ENCODE measurements around the gene FAAP20. TPM values are rescaled to one million over a fixed set of nuclear protein-coding genes. Genes with fewer than 3 reads are reported as not detected.

Gene FAAP20
- polyA plus RNA-seq, 1 donor from 2014 or later: 45.3 TPM

Other genes with a start within 250 kb of the FAAP20 start
- 0.22 TPM in 1 of 2 replicates, not detected in the other for gene CFAP74, start 191.0 kb downstream of the FAAP20 start, polyA plus RNA-seq
- gene GABRD, start 175.4 kb downstream of the FAAP20 start, polyA plus RNA-seq: 0.70 and 0.85 TPM in 2 replicates
- 54.9 and 69.9 TPM in 2 replicates for gene PRKCZ, start 144.4 kb downstream of the FAAP20 start, polyA plus RNA-seq
- gene SKI, start 33.5 kb upstream of the FAAP20 start, polyA plus RNA-seq: 4.1 and 4.9 TPM in 2 replicates
- 8.2 and 10.9 TPM in 2 replicates for gene MORN1, start 196.8 kb upstream of the FAAP20 start, polyA plus RNA-seq
- 58.5 and 58.7 TPM in 2 replicates for gene RER1, start 197.1 kb upstream of the FAAP20 start, polyA plus RNA-seq
- 29.4 and 30.1 TPM in 2 replicates for gene PEX10, start 217.8 kb upstream of the FAAP20 start, polyA plus RNA-seq